GM19463 (cell line): ENCODE results near the gene DGLUCY.
"Not testable (repeated sequence)": the region's sequence is repeated elsewhere in the genome, so short reads cannot be mapped to it uniquely, and the experiment has no call there.

Experiments
- ATAC-seq: cut with Tn5 transposase; IDR thresholded peaks from one replicate; pipeline ENCODE4 v1.9.1; 2021; ENCODE audit warnings: mild to moderate bottlenecking, moderate library complexity; ENCODE audit not compliant: unreplicated experiment

DGLUCY gene

DNA sequence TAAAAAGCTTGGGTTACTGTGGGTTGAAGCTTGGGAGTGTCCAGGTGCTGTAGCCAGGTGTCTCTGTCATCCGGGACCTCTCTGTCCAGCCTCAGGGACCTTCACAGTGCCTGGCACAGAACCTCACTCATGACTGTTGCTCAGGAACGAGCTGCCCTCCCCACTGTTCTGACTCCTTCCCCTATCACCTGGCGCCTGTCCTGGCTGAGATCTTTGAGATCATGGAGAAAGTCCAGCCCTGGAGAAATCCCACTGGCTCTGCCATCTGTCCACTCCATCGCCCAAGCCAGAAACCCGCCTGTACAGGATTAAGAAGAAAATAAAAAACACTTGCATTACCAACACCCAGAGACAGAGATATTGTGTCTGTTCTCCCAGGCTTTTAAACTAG, 53.5 kb downstream of the DGLUCY start:
- no peak for ATAC-seq

DNA sequence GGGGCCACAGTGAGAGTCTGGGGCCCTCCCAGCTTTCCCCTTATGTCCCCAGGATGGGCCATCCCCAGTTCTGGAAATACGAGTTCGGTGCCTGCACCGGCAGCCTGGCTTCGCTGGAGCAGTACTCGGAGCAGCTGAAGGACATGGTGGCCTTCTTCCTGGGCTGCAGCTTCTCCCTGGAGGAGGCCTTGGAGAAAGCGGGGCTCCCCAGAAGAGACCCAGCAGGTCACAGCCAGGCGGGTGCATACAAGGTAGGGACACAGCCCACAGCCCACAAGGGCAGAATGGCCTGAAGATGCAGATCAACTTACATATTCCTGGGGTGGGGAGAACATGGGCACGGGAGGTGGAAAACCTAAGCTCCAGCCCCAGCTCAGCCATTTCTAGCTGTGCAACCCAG, 56.1 kb downstream of the DGLUCY start:
- no peak for ATAC-seq

DNA sequence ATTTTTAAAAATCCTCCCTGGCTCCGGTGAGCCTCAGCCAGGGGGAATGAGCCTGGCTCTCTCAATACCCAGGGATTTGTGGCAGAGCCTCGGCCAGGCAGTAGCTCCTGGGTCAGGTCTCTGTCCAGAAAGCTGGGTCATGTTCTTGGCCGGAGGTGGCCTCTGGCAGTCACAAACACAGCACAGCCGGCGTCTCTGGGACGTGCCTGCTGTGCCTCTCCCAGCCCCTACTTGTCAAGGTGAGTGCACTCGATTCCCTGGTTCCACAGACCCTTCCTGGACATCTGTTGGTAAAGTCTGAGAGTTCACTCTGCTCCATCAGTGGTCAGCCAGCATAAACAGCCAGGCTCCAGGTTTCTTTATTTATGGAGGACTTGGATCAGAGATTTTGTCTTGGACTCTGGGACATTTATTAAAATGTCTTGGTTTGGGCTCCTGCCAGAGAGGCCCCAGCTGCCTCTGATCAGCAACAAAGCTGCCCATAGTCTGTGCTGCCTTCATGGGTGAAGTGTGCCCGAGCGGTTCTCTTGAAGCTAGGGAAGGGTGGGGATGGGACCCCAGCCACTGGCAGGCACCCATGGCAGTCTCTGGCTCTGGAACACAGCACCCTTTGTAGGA, 56.7 kb downstream of the DGLUCY start:
- ATAC-seq, result no peak

DNA sequence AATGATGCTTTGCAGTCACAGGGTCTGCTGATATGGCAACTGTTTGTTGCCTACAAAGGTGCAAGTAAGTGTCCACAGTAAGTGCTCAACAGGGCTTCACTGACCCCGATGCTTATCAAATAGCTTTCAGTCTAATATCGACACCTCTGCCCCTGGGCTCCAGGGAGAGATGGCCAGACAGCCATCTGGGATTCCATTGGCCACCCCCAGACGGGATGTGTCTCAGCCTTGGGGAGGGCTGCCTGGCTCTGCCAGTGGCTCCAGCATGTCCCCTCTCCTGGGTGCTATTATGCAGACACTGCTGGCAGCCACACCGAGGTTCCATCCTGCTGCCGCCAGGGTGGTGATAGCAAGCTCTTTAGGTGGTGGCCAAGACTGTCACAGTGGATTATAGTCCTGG, 57.4 kb downstream of the DGLUCY start:
- ATAC-seq, result no peak

DNA sequence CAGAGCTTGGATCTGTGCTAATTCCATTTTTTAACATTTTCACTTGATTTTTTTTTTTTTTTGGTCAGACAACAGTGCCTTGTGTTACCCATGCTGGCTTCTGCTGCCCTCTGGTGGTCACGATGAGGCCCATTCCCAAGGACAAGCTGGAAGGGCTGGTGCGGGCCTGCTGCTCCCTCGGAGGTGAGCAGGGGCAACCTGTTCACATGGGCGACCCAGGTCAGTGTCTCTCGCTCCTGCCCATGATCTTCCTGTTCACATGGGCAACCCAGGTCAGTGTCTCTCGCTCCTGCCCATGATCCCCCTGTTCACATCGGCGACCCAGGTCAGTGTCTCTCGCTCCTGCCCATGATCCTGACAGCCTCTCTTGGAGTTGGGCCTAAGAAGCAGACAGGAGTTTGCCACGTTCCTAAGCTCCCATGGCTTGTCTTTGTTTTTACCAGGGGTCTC, 59.4 kb downstream of the DGLUCY start:
- no peak for ATAC-seq

DNA sequence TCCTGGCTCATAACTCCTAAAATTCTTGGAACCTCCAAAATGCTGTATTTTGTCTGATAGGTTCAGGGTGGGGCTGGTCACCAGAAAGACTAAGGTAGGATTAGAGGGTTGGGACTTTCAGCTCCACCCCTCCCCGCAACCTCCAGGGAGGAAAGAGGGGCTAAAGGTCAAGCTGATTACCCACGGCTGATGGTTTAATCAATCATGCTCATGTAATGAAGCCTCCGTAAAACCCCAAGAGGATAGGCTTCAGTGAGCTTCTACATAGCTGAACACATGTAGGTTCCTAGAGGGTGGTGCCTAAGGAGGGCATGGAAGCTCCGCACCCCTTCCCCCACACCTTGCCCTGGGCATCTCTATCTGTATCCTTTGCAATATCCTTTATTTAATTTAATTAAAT, 60.0 kb downstream of the DGLUCY start:
- no peak for ATAC-seq

DNA sequence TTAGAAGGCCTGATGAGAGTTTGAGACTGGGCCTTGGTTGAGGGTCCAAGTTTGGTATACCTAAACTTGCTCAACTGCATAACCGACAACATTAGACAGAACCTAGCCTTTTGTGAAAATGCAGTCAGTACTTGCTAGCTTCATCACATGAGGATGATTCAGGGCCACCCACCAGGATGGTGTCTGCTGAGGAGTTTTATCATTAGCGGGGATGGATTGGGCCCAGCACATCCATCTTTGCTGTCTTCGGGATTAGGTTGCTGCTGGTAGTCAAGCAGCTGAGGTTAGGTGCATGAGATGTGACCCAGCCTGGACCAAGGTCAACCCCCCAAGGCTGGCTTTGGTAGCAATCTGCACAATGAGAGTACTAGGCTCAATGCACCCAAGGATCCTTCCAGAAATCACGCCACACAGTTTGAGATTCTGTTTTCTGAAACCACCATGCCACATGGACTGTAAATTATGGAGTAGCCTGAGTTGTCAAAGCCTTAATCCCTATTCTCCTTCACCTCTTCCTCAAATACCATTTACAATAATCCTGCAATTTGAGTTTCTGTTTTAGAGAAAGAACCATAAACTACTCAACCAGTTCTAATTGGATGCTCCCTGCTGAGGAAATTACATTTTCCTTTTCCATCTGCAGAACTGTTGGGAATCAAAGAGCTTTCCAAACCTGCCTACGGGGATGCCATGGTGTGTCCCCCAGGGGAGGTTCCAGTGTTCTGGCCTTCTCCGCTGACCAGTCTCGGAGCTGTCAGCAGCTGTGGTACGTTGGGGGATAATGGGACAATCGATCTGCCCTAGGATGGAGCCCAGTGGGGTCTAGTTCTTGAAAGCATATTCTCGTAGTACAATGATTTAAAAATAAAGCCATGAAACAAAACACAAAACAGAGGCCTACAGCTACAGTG, 61.7 kb downstream of the DGLUCY start:
- no peak for ATAC-seq

DNA sequence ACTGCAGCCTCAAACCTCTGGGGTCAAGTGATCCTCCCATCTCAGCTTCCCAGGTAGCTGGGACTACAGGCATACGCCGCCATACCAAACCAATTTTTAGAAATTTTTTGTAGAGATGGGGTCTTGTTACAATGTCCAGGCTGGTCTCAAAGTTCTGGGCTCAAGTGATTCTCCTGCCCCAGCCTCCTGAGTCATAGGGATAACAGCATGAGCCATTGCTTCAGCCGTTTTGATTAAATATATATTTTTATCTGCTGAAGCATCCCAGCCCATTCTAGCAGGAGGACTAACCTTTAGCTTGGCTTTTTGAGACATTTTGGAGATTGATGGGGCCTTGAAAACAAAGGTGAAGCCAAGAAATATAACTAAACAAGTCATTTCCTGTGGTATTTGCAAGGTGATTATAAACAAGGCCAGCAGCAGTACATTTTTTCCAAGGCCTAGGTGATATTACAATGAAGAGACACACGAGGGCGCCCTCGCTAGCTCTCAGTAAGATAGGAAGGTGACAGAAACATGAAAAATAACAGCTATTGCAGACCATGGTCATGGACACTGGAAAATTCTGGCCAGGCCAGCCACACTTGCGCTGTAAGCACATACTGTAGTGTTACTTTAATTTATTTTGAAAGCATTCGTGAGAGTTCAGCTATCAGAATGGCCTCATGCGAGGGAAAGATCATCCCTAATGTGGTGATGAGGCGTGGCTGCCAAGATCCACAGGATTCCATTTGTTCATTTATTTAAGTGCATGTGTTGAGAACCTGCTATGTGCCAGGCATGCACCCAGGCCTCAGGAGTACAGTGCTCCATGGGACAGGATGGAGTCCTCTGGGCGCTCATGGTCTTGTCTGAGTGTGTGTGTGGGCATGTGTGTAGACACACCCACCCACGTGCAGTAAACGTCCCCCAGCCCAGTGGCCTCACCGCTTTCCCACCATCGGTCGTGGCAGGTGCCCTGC, 63.5 kb downstream of the DGLUCY start:
- ATAC-seq, result no peak

DNA sequence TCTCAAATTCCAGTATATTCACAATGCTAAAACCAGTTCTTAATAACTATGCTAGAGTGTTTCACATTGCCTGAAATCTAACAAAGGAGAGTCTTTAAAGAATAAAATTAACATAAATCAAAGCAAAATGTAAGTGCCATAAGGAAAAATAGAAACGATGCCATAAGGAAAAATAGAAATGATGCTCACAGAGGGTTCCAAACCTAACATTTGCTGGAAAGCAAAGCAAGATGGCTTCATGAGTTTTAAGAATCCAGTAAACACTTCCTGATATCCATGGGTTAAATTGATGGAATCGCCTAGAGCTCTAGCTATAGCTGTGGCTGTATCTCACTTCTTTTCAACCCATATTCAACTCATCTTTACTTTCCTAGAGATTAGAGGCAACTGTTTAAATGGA, 66.7 kb downstream of the DGLUCY start:
- ATAC-seq, result no peak

DNA sequence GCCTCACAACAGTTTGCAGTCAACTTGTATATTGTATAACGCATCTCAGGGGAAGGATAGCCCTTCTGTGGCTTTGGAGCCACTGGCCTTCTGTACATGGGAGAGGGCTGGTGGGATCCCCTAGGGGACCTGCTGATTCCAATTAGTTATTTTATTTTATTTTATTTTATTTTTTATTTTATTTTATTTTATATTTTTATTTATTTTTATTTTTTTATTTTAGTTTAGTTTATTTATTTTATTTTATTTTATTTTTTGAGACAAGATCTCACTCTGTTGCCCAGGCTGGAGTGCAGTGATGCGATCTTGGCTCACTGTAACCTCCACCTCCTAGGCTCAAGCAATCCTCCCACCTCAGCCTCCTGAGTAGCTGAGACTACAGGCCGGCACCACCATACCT, 68.9 kb downstream of the DGLUCY start:
- not testable (repeated sequence) for ATAC-seq

DNA sequence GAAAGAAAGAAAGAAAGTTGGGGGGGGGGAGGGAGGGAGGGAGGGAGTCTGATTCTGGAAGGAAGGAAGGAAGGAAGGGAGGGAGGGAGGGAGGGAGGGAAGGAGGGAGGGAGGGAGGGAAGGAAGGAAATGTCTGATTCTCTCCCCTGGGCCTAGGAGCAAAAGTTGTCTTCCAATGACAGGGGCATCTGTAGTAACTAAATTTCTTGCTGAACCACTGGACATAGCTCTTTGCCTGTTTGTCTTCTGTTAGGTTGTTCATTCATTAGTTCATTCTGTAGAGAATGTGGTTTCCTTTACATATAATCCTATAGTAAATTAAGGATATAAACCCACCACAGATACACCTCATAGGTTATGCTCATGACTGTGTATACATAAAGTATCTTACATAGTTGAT, 70.7 kb downstream of the DGLUCY start:
- no peak for ATAC-seq

DNA sequence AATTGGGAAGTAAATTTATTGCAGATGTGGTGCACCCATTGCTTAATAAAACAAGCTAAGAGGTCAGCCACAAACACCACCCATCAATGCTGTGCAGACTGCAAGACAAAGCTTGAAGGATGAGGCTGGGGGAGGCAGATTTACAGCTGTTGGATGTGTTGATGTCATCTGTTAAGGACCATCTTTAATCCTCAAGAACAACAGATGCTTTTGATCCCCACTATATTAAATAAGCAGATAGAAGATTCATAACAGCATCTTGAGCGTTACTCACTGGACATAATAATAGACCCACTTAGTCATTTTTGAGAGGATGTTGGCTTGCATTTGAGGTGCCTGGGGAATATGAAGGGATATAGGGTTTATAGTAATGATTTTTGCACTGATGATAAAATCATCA, 71.8 kb downstream of the DGLUCY start:
- ATAC-seq, result no peak

DNA sequence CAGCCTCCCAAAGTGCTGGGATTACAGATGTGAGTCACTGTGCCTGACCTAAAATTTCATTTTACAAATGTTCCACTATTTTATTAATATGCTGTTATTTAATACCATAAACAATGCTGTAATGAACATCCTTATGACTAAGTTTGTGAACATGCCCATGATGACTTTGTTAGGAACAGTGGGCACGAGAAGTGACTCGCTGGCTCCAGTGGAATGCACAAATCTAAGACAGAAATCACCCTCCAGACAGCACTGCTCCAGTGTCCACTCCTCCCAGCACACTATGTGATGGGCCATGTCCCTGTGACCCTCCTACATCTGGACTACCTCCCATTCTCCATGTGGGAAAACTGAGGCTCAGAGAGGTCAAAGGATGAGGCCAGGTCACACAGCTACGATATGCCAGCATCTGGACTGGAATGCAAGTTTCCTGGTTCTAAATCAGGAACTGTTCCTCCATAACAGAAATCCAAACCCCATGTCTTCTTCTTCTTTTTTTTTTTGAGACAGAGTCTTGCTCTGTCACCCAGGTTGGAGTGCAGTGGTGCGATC, 72.7 kb downstream of the DGLUCY start:
- ATAC-seq, result no peak

DNA sequence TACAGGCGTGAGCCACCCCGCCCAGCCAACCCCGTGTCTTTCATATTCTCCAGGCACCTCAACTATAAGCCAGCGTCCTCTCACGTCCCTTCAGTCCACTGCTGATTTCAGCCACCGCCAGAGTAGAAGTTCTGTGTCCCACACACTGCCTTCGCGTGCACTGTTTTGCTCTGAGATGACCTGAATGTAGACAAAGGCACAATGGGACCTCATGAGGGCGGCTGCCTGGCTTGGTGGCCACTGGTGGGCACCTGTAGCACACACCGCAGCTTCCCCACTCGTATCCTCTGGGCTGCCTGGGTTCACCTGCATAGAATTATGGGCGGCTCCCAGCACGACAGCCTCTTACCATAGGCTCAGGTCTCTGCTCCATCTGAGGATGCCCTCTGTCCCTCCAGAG, 73.4 kb downstream of the DGLUCY start:
- no peak for ATAC-seq

DNA sequence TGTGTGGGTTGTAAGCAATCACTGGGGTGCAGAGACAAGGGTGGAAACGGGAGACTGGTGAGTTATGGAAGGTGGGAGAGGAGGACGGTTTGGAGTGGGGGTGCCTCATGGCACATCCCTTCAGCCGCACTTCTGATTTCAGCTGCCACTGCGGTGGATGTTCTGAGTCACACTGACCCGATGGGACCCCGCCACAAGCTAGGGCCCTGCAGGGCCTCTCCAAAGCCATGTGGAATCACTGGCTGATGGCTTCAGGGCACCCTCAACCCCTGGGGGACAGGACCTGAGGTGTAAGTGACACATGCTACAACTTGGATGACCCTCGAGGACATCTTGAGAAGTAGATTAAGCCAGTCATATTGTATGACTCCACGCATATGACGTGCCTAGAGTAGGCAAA, 77.0 kb downstream of the DGLUCY start:
- ATAC-seq, result no peak

DNA sequence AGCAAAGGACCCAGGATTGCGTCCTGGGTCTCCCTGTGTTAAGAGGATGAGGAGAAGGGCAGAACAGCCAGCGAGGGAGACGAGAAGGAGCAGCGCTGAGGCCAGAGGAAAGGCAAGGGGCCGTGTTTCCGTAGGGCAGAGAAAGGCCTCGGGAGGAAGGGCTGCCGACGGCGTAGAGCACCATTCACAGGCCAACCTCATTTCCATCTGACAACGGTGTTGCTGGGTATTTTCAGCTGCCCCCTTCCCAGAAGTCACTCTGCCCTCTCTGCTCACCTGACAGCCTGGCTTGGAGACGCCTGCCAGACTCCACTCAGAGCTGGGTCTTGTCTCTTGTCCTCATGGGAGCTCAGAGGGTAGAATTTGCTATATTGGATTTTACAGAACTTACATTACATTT, 79.2 kb downstream of the DGLUCY start:
- ATAC-seq, result no peak

DNA sequence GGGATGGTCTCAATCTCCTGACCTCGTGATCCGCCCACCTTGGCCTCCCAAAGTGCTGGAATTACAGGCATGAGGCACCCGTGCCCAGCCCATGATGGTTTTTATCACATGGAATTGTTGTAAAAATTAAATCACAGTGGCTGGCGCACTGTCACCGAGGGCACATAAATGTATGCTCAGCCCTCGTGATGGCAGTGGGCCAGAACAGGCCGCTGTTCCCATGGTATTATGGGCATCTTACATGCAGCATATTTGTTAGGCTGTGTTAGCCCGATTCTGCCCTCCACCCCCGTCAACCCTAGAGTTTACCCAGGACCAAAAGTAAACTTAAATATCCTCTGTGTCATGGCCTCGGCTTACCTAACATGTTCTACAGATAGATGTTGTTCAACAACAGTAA, 82.0 kb downstream of the DGLUCY start:
- no peak for ATAC-seq

DNA sequence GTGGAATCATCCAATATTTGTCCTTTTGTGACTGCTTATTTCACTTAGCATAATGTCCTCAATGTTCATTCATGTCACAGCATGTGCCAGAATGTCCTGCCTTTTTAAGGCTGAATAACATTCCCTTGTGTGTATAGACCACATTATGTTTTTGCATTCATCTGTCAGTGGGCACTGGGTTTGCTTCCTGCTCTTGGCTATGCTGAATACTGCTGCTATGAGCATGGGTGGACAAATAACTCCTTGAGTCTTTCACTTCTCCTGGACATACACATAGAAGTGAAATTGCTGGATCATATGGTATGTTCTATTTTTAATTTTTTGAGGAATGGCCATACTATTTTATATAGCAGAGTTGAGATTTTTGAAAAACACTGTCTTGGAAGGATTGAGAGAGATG, 83.8 kb downstream of the DGLUCY start:
- no peak for ATAC-seq

DNA sequence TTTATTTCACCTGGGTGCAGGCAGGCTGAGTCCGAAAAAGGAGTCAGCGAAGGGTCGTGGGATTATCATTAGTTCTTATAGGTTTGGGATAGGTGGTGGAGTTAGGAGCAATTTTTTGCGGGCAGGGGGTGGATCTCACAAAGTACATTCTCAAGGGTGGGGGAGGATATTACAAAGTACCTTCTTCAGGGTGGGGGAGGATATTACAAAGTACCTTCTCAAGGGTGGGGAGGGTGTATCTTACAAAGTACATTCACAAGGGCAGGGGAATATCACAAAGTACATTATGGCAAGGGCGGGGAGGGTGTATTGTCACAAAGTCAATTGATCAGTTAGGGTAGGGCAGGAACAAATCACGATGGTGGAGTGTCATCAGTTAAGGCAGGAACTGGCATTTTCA, 86.9 kb downstream of the DGLUCY start:
- ATAC-seq, result not testable (repeated sequence)

DNA sequence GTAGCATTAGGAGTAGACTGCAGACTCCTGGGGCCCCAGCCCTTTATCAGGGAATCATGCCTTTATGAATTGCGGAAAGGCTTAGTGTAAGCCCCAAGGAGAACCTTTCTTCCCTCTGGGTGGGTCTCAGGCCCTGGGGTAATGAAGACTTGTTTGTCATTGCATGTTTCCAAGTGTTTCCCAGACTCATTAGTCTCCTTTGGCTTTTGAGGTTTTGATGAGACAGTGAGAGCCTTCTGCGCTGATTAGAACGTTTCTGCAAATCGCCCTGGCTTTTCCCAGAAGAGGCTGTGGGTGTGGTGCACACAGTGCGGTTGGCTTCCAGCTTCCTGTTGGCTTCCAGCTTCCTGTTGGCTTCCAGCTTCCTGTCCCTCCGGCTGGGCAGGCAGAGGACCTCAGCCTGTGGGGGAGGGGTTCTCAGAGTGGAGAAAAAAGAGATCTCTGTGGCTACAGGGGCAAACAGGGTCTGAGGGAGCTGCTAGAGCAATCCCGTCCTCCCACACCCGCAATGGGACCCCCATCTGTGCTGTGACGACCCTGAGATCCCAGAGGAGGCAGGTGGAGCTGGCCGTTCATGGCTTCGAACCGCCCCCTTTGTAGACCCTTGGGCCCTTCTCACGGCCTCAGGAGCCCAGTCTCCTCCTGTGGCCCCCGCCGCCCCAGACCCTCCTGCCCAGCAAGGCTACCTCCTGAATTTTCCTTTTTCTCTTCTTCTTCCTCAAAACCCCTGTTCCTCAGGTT, 88.5 kb downstream of the DGLUCY start:
- no peak for ATAC-seq
